SK-N-SH (cell line): ENCODE data around the gene IRAK2. TPM values are rescaled to one million over a fixed set of nuclear protein-coding genes. Genes with fewer than 3 reads are reported as not detected.

Source experiments
- CTCF ChIA-PET: fragments of 300-600, 350-600 bp; formaldehyde crosslinking; extraction: SDS; loops from one replicate; lab custom pipeline; 2021; lab: Yijun Ruan, JAX
- POLR2A ChIA-PET: fragments of 350-600 bp; sonication (Branson Sonifier 250); formaldehyde crosslinking; extraction: SDS; loops from one replicate; lab custom pipeline; 2020; ENCODE audit warnings: antibody characterized with exemption, inconsistent platforms; lab: Yijun Ruan, JAX
- DNase-seq: peaks from one replicate; pipeline ENCODE4 v3.0.0; 2012
- H2AFZ ChIP-seq: fragments of 200-600 bp; sonication (generic); 2 replicates; pipeline ENCODE4 v1.8.1; 2016; ENCODE audit warnings: antibody characterized with exemption, mild to moderate bottlenecking, low read depth
- H3F3A ChIP-seq: fragments of 200-600 bp; sonication (generic); replicated peaks from 2 replicates; pipeline ENCODE3; 2016; ENCODE audit warnings: antibody characterized with exemption, mild to moderate bottlenecking; ENCODE audit not compliant: insufficient read depth
- H3K27ac ChIP-seq, 2 experiments: fragments of 200-500 bp in 1 of 2; fragments of 200-600 bp in 1 of 2; sonication (Bioruptor generic) in 1 of 2; sonication (generic), shearing (Covaris generic) in 1 of 2; 2 replicates each; pipeline versions ENCODE4 v1.5.1 to v1.6.1; 2014 to 2016; ENCODE audit warnings: low read depth in 2 of 2, inconsistent platforms in 1 of 2, low read length in 1 of 2, mild to moderate bottlenecking in 1 of 2, mixed read lengths in 1 of 2
- H3K27me3 ChIP-seq: fragments of 200-600 bp; sonication (generic), shearing (Covaris generic); 2 replicates; pipeline ENCODE4 v1.6.1; 2016; ENCODE audit warnings: mixed run types; ENCODE audit not compliant: insufficient read depth
- H3K36me3 ChIP-seq, 2 experiments: fragments of 200-500 bp in 1 of 2; fragments of 200-600 bp in 1 of 2; sonication (Bioruptor generic) in 1 of 2; sonication (generic) in 1 of 2; replicated peaks in 1 of 2; 2 replicates each; pipeline versions ENCODE3 to v1.5.1; 2014 to 2016; ENCODE audit warnings: low read length in 1 of 2, mild to moderate bottlenecking in 1 of 2; ENCODE audit not compliant: insufficient read depth in 2 of 2, control insufficient read depth in 1 of 2
- H3K4me1 ChIP-seq, 2 experiments: fragments of 200-500 bp in 1 of 2; fragments of 200-600 bp in 1 of 2; sonication (Bioruptor generic) in 1 of 2; sonication (generic), shearing (Covaris generic) in 1 of 2; 2 replicates each; pipeline versions ENCODE4 v1.5.1 to v1.6.1; 2014 to 2016; ENCODE audit warnings: low read depth in 1 of 2, low read length in 1 of 2, mixed run types in 1 of 2; ENCODE audit not compliant: insufficient read depth in 2 of 2, control insufficient read depth in 1 of 2
- H3K4me2 ChIP-seq: fragments of 200-600 bp; sonication (generic), shearing (Covaris generic); 2 replicates; pipeline ENCODE4 v1.6.1; 2017; ENCODE audit warnings: mixed run types
- H3K4me3 ChIP-seq, 2 experiments: fragments of 200-500 bp in 1 of 2; fragments of 200-600 bp in 1 of 2; sonication (Bioruptor generic) in 1 of 2; sonication (generic), shearing (Covaris generic) in 1 of 2; 2 replicates each; pipeline versions ENCODE4 v1.5.1 to v1.8.1; 2014 to 2016; ENCODE audit warnings: low read depth in 2 of 2, inconsistent platforms in 1 of 2, low read length in 1 of 2, mild to moderate bottlenecking in 1 of 2, mixed read lengths in 1 of 2, moderate library complexity in 1 of 2
- H3K79me2 ChIP-seq: fragments of 200-600 bp; sonication (generic); 2 replicates; pipeline ENCODE4 v1.8.1; 2017; ENCODE audit warnings: mild to moderate bottlenecking; ENCODE audit not compliant: insufficient read depth
- H3K9ac ChIP-seq: fragments of 200-600 bp; sonication (generic); 2 replicates; pipeline ENCODE4 v1.6.1; 2017; ENCODE audit warnings: mixed run types
- H3K9me2 ChIP-seq: fragments of 200-600 bp; sonication (generic); 2 replicates; pipeline ENCODE4 v1.6.1; 2017; ENCODE audit warnings: mixed run types
- H3K9me3 ChIP-seq: fragments of 200-600 bp; sonication (generic); 2 replicates; pipeline ENCODE4 v1.6.1; 2017; ENCODE audit warnings: mixed run types, mild to moderate bottlenecking, moderate library complexity
- H4K20me1 ChIP-seq: fragments of 200-600 bp; sonication (generic); 2 replicates; pipeline ENCODE4 v1.6.1; 2017; ENCODE audit warnings: mild to moderate bottlenecking, mixed run types; ENCODE audit not compliant: insufficient read depth
- ELF1 ChIP-seq: IDR thresholded peaks from 2 replicates; pipeline ENCODE4 v1.4.0; 2012
- EP300 ChIP-seq, 2 experiments: IDR thresholded peaks; 2 replicates each; pipeline versions ENCODE4 v1.4.0 to v1.6.1; 2012; ENCODE audit warnings: borderline replicate concordance in 1 of 2, low read depth in 1 of 2, low read length in 1 of 2
- FOSL2 ChIP-seq: IDR thresholded peaks from 2 replicates; pipeline ENCODE4 v1.4.0; 2012; ENCODE audit warnings: low read depth, mild to moderate bottlenecking, moderate library complexity, borderline replicate concordance
- FOXJ3 ChIP-seq: sonication (generic); formaldehyde crosslinking; IDR thresholded peaks from 2 replicates; pipeline ENCODE4 v1.5.1; 2020; ENCODE audit warnings: mild to moderate bottlenecking, missing genetic modification reagents
- FOXM1 ChIP-seq: IDR thresholded peaks from 2 replicates; pipeline ENCODE4 v1.4.0; 2012; ENCODE audit warnings: low read depth, mild to moderate bottlenecking
- GABPA ChIP-seq: IDR thresholded peaks from 2 replicates; pipeline ENCODE4 v1.4.0; 2012; ENCODE audit warnings: low read depth, mild to moderate bottlenecking
- JUND ChIP-seq: IDR thresholded peaks from 2 replicates; pipeline ENCODE4 v1.4.0; 2012
- NFIC ChIP-seq: IDR thresholded peaks from 2 replicates; pipeline ENCODE4 v1.4.0; 2012; ENCODE audit warnings: borderline replicate concordance
- NRF1 ChIP-seq: IDR thresholded peaks from 2 replicates; pipeline ENCODE4 v1.6.1; 2012; ENCODE audit warnings: low read depth, mild to moderate bottlenecking, low read length
- RAD21 ChIP-seq: IDR thresholded peaks from 2 replicates; pipeline ENCODE4 v1.6.1; 2012; ENCODE audit warnings: mild to moderate bottlenecking, low read length
- RCOR1 ChIP-seq: fragments of 150-350 bp; IDR thresholded peaks from 2 replicates; pipeline ENCODE4 v1.6.1; 2017; ENCODE audit warnings: antibody characterized with exemption, low read length
- RFX5 ChIP-seq: IDR thresholded peaks from 2 replicates; pipeline ENCODE4 v1.6.1; 2012; ENCODE audit warnings: mild to moderate bottlenecking, improper control_type of control experiment, low read length
- RXRA ChIP-seq: IDR thresholded peaks from 2 replicates; pipeline ENCODE4 v1.4.0; 2012; ENCODE audit warnings: low read depth, mild to moderate bottlenecking, borderline replicate concordance
- SMC3 ChIP-seq: IDR thresholded peaks from 2 replicates; pipeline ENCODE4 v1.6.1; 2012; ENCODE audit warnings: low read depth, low read length, improper control_type of control experiment
- TAF1 ChIP-seq: IDR thresholded peaks from 2 replicates; pipeline ENCODE4 v1.6.1; 2012; ENCODE audit warnings: low read depth, mild to moderate bottlenecking, low read length, moderate library complexity, borderline replicate concordance
- TCF12 ChIP-seq: IDR thresholded peaks from 2 replicates; pipeline ENCODE4 v1.4.0; 2012
- TEAD4 ChIP-seq: IDR thresholded peaks from 2 replicates; pipeline ENCODE4 v1.4.0; 2012; ENCODE audit warnings: mild to moderate bottlenecking, borderline replicate concordance; ENCODE audit not compliant: insufficient read depth
- YY1 ChIP-seq: IDR thresholded peaks from 2 replicates; pipeline ENCODE4 v1.4.0; 2012; ENCODE audit warnings: low read depth, mild to moderate bottlenecking
- ZBTB33 ChIP-seq: IDR thresholded peaks from 2 replicates; pipeline ENCODE4 v1.4.0; 2012; ENCODE audit warnings: low read depth, borderline replicate concordance
- WGBS: methylation state at CpG from one replicate; pipeline ENCODE4 v1.1.6; 2017; ENCODE audit warnings: low lambda C conversion rate; 5-methylcytosine and 5-hydroxymethylcytosine counted together
- polyA plus RNA-seq, 3 experiments: library from polyadenylated mRNA; depleted of rRNA; stranded (reverse); fragments of >200 nt; gene quantifications; 2 replicates each; pipeline ENCODE4 v1.2.3, GENCODE V29; 2012

The IRAK2 gene
- polyA plus RNA-seq, 1 of the 3 experiments (the other 2 are of a cell fraction) = 7.7 TPM

GRCh38 chr3:10177737-10178136 is 13.0 kb downstream of the IRAK2 start:
- Histone ChIP-seq H3K9ac (no peak overlapping the region), H4K20me1 (no peaks in the 10 kb centered on the region), H2AFZ (no peak overlapping the region), H3K4me2 (no peak overlapping the region), H3K36me3 (peaks cover 0 to 19% of the 10 kb centered on the region in 2 experiments), H3K4me1 (peaks cover 0 to 9% of the 10 kb centered on the region in 2 experiments; a peak in 1 of 4 replicates), H3K27me3 (no peaks in the 10 kb centered on the region), H3K9me3 (no peaks in the 10 kb centered on the region), H3K27ac (no peak overlapping the region), H3K9me2 (no peaks in the 10 kb centered on the region), H3K4me3 (no peak overlapping the region), H3K79me2 (peaks cover 19% of the 10 kb centered on the region), H3F3A (peaks cover 26% of the 10 kb centered on the region)
- no peak for TF ChIP-seq TAF1
- TF ChIP-seq RXRA = no peak
- no peak for TF ChIP-seq RAD21
- TF ChIP-seq NRF1 = no peak
- TF ChIP-seq GABPA = no peak
- TF ChIP-seq TEAD4 = no peak
- no peak for TF ChIP-seq FOXJ3 (CRISPR knock-in tag)
- TF ChIP-seq RCOR1 = no peak
- no peak for TF ChIP-seq FOXM1
- no peak for TF ChIP-seq SMC3
- no peak for TF ChIP-seq EP300 (IDR thresholded peaks at IDR 0.05; ENCODE audit: borderline replicate concordance in 1 of 2, low read depth in 1 of 2, low read length in 1 of 2)
- ChIA-PET POLR2A (no interaction called here), CTCF (no interaction called here)
- WGBS = 83% methylated on average over 11 of the region's 12 CpGs
- DNase-seq = no peak

GRCh38 chr3:10178892-10179291 is 14.2 kb downstream of the IRAK2 start:
- Histone ChIP-seq H3K4me1 (peaks cover 0 to 5% of the 10 kb centered on the region in 2 experiments; a peak in 1 of 4 replicates), H3K9me2 (no peaks in the 10 kb centered on the region), H3K27ac (no peak overlapping the region), H3K9ac (no peak overlapping the region), H3K36me3 (peaks cover 0 to 20% of the 10 kb centered on the region in 2 experiments), H3K27me3 (no peaks in the 10 kb centered on the region), H3F3A (peaks cover 15% of the 10 kb centered on the region), H2AFZ (no peak overlapping the region), H4K20me1 (no peaks in the 10 kb centered on the region), H3K9me3 (no peaks in the 10 kb centered on the region), H3K79me2 (peaks cover 16% of the 10 kb centered on the region), H3K4me3 (no peak overlapping the region), H3K4me2 (no peak overlapping the region)
- POLR2A ChIA-PET = no interaction called here
- no peak for TF ChIP-seq ELF1
- TF ChIP-seq GABPA = no peak
- no peak for TF ChIP-seq RCOR1
- TF ChIP-seq NFIC = no peak
- TF ChIP-seq JUND = no peak
- no peak for TF ChIP-seq FOXM1
- no peak for TF ChIP-seq RFX5
- TF ChIP-seq FOSL2 = no peak
- TF ChIP-seq TCF12 = no peak
- no peak for TF ChIP-seq ZBTB33
- TF ChIP-seq TEAD4 = no peak
- no peak for TF ChIP-seq YY1
- no peak for DNase-seq
- CTCF ChIA-PET = no interaction called here
